ENCODE measurements around the gene PLCD1. TPM values are rescaled to one million over a fixed set of nuclear protein-coding genes. Genes with fewer than 3 reads are reported as not detected.

Gene PLCD1
- total RNA-seq, 1 donor from 2014 or later = 23.6 TPM

DNA sequence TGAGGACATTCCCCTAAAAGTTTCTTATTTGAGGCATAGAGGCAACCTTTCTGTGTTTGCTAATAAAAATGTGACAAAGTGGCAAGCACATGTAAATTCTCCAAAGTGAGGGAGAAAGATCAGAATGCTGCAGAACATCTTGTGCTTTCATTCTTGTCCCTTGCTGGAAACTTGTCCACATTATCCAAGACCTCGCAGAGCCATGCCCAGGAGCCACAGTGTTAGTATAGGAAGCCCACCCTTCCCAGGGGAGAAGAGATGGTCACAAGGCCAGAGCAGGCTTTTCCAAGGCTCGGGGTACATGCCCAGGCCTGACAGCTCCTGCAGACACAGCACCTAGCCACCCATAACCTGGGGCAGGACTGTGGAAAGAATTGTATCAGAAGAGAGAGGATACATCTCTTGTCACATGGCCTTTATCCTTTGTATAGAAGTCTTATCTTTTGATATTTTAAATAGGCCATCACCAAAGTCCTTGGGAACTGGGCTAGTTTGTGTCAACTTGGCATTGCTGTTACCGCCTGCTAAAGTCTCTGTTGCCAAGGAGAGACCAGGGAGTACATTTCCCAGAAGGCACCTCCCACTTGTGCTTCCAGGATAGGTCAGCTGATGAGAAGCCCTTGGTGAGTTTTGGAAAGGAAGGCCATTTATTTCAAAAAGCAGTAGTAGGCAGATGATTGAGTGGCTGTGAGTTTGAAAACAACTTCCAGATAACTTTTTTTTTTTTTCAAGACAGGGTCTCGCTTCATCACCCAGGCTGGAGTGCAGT lies 20.1 kb upstream of the PLCD1 start:
- DNase-seq (ENCODE audit: low spot score) = no peak

DNA sequence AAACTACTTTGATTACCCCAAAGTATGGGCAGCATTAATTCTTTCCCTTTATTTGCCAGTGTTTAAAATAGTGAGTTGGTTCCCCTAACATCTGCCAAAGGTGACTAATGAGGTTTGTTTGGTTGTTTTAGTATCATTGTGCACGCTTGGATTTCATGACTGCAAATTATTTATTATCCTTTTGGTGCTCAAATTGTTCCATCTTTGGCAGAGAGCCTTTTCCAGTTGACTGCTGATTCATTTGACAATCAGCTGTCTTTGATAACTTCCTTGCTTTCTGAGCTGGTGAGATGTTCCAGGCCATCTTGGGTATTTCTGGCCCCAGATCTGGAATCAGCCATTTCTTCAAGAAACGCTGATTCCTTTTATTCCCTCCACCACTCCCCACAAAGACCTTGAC lies 18.5 kb upstream of the PLCD1 start:
- Mint-ChIP-seq H3K9me3 (ENCODE audit: low read depth) (no peaks in the 10 kb centered on the region), H3K4me1 (ENCODE audit: low read depth) (no peaks in the 10 kb centered on the region), H3K4me3 (ENCODE audit: unreplicated experiment) (no peak overlapping the region), H3K27ac (ENCODE audit: unreplicated experiment) (no peak overlapping the region), H3K36me3 (ENCODE audit: low read depth) (no peaks in the 10 kb centered on the region), H3K27me3 (ENCODE audit: low read depth) (peaks cover 26% of the 10 kb centered on the region)
- no peak for DNase-seq (ENCODE audit: low spot score)
- TF ChIP-seq, protein P1, sequence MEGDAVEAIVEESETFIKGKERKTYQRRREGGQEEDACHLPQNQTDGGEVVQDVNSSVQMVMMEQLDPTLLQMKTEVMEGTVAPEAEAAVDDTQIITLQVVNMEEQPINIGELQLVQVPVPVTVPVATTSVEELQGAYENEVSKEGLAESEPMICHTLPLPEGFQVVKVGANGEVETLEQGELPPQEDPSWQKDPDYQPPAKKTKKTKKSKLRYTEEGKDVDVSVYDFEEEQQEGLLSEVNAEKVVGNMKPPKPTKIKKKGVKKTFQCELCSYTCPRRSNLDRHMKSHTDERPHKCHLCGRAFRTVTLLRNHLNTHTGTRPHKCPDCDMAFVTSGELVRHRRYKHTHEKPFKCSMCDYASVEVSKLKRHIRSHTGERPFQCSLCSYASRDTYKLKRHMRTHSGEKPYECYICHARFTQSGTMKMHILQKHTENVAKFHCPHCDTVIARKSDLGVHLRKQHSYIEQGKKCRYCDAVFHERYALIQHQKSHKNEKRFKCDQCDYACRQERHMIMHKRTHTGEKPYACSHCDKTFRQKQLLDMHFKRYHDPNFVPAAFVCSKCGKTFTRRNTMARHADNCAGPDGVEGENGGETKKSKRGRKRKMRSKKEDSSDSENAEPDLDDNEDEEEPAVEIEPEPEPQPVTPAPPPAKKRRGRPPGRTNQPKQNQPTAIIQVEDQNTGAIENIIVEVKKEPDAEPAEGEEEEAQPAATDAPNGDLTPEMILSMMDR (IDR thresholded peaks at IDR 0.05) = no peak

More for the DNA sequence above, 20.1 kb upstream of the PLCD1 start:
- no peak overlapping the region for H3K27ac Mint-ChIP-seq (ENCODE audit: unreplicated experiment)
- no peaks in the 10 kb centered on the region for H3K4me1 Mint-ChIP-seq (ENCODE audit: low read depth)
- no peak overlapping the region for H3K4me3 Mint-ChIP-seq (ENCODE audit: unreplicated experiment)
- H3K36me3 Mint-ChIP-seq (ENCODE audit: low read depth) = no peaks in the 10 kb centered on the region
- TF ChIP-seq, protein P1 (IDR thresholded peaks at IDR 0.05) = no peak
- peaks cover 26% of the 10 kb centered on the region for H3K27me3 Mint-ChIP-seq (ENCODE audit: low read depth)
- H3K9me3 Mint-ChIP-seq (ENCODE audit: low read depth) = no peaks in the 10 kb centered on the region

DNA sequence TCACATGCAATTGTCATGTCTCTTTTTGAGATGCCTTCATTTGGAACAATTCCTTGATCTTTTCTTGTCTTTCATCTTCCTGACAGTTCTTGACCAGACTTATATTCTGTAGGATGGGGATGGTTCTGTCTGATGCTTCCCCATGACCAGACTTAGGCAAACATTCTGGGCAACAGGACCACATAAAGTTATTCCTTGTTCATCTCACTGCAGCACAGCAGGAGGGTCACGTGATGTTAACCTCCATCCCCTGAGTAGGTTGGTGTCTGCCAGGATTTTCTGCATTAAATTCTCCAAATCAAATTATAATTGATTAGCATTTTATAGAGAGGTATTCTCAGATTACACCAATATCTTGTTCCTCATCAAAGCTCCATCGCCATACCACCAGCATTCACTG lies 17.4 kb upstream of the PLCD1 start:
- Mint-ChIP-seq H3K4me1 (ENCODE audit: low read depth) (no peaks in the 10 kb centered on the region), H3K4me3 (ENCODE audit: unreplicated experiment) (no peak overlapping the region), H3K27ac (ENCODE audit: unreplicated experiment) (no peak overlapping the region), H3K9me3 (ENCODE audit: low read depth) (no peaks in the 10 kb centered on the region), H3K36me3 (ENCODE audit: low read depth) (no peaks in the 10 kb centered on the region), H3K27me3 (ENCODE audit: low read depth) (peaks cover 27% of the 10 kb centered on the region)
- TF ChIP-seq, protein P1 (IDR thresholded peaks at IDR 0.05) = no peak
- DNase-seq (ENCODE audit: low spot score) = no peak

DNA sequence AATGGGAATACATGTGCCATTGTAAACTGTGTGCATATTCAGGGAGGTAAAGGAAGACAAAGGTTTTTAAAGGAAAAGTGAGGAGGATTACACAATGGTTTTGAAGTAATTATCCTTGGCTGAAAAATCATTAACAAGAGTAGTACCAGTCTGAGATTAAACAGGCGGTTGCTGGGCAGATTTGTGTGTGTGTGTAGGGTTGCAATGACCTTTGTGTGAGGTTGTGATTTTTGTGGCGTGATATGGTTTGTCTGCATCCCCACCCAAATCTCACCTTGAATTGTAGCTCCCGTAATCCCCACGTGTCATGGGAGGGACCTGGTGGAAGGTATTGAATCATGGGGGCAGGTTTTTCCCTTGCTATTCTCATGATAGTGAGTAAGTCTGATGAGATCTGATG lies 16.6 kb upstream of the PLCD1 start:
- Mint-ChIP-seq H3K4me3 (ENCODE audit: unreplicated experiment) (no peak overlapping the region), H3K27me3 (ENCODE audit: low read depth) (peaks cover 21% of the 10 kb centered on the region), H3K9me3 (ENCODE audit: low read depth) (no peaks in the 10 kb centered on the region), H3K27ac (ENCODE audit: unreplicated experiment) (no peak overlapping the region), H3K4me1 (ENCODE audit: low read depth) (no peaks in the 10 kb centered on the region), H3K36me3 (ENCODE audit: low read depth) (no peaks in the 10 kb centered on the region)
- DNase-seq (ENCODE audit: low spot score) = no peak
- TF ChIP-seq, protein P1 (IDR thresholded peaks at IDR 0.05) = no peak

DNA sequence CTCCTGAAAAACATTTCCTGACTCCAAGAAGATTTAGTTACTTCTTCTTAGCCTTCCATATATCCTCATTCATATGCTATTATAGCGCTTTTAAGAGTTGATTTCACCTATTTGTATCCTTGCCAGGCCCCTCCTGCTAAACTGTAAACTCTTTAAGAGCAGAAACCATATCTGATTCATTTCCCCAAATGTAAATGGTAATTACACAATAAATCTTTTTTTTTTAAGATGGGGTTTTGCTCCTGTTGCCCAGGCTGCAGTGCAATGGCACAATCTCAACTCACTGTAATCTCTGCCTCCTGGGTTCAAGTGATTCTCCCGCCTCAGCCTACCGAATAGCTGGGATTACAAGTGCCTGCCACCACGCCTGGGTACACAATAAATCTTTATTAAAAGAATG lies 14.0 kb upstream of the PLCD1 start:
- TF ChIP-seq, protein P1 (IDR thresholded peaks at IDR 0.05) = no peak
- H3K36me3 Mint-ChIP-seq (ENCODE audit: low read depth) = no peaks in the 10 kb centered on the region
- H3K4me3 Mint-ChIP-seq (ENCODE audit: unreplicated experiment) = no peak overlapping the region
- H3K27me3 Mint-ChIP-seq (ENCODE audit: low read depth) = peaks cover 21% of the 10 kb centered on the region
- no peaks in the 10 kb centered on the region for H3K9me3 Mint-ChIP-seq (ENCODE audit: low read depth)
- no peak overlapping the region for H3K27ac Mint-ChIP-seq (ENCODE audit: unreplicated experiment)
- H3K4me1 Mint-ChIP-seq (ENCODE audit: low read depth) = peaks cover 17% of the 10 kb centered on the region
- DNase-seq (ENCODE audit: low spot score) = no peak
